Tibial nerve (tissue), 4 donors: ENCODE results near the gene SEMA5B.

Experiments used
- CTCF ChIP-seq, 5 experiments: fragments of 200-600 bp in 3 of 5; fragments of 450-650 bp in 2 of 5; sonication (generic) in 3 of 5; IDR thresholded peaks; one replicate each; pipeline ENCODE4 v1.5.1; 2016 to 2019; ENCODE audit warnings: antibody characterized with exemption in 5 of 5, mild to moderate bottlenecking in 3 of 5, moderate library complexity in 2 of 5
- EP300 ChIP-seq, 2 donors: sonication (generic); formaldehyde crosslinking; IDR thresholded peaks; one replicate each; pipeline ENCODE4 v1.6.1; 2017; ENCODE audit warnings: antibody characterized with exemption in 2 of 2, mild to moderate bottlenecking in 1 of 2
- POLR2A ChIP-seq, 2 donors: fragments of 450-650 bp; IDR thresholded peaks; one replicate each; pipeline ENCODE4 v1.6.1; 2017; ENCODE audit warnings: antibody characterized with exemption in 2 of 2, mild to moderate bottlenecking in 2 of 2, moderate library complexity in 2 of 2

GRCh38 chr3:122998856-122999255, 28.7 kb downstream of the SEMA5B start:
- TF ChIP-seq POLR2A (IDR thresholded peaks at IDR 0.05) (no peak), CTCF (IDR thresholded peaks at IDR 0.05) (no peak), EP300 (IDR thresholded peaks at IDR 0.05) (no peak)
